ENCODE measurements around the gene HOOK2.
A peak's percentile ranks its signal among the peaks of the same experiment; 100 is the strongest.

The HOOK2 gene

GRCh38 chr19:12733369-12734214 lies 41.8 kb downstream of the HOOK2 start:
- DNase-seq = peak; percentile 63

GRCh38 chr19:12731337-12731736 lies 44.0 kb downstream of the HOOK2 start:
- no peak overlapping the region for H4K8ac ChIP-seq (ENCODE audit: low read depth, low read length)
- peaks cover 36% of the 10 kb centered on the region for H3K79me2 ChIP-seq (ENCODE audit: control insufficient read depth, insufficient read depth, low read length)
- H3K9ac ChIP-seq (ENCODE audit: low read length) = peak overlapping the region; percentile 19
- H2BK5ac ChIP-seq (ENCODE audit: low read length) = no peak overlapping the region
- no peak overlapping the region for H3K23ac ChIP-seq (ENCODE audit: low read length)
- no peak overlapping the region for H3K4me3 ChIP-seq (ENCODE audit: low read length)
- H3K79me1 ChIP-seq (ENCODE audit: low read length) = peaks cover 18% of the 10 kb centered on the region
- no CpG with 5 or more reads among the region's 24 CpGs for WGBS (ENCODE audit: extremely low coverage, insufficient coverage, low lambda C conversion rate)
- no peak overlapping the region for H4K5ac ChIP-seq (ENCODE audit: low read length)
- no peak overlapping the region for H2AK5ac ChIP-seq (ENCODE audit: low read length)
- no peak overlapping the region for H2BK15ac ChIP-seq (replicated peaks; ENCODE audit: low read depth)
- H2BK120ac ChIP-seq (ENCODE audit: low read depth, low read length) = no peak overlapping the region
- peaks cover 14% of the 10 kb centered on the region for H3K36me3 ChIP-seq (ENCODE audit: control insufficient read depth, insufficient read depth, low read length)
- H3K27me3 ChIP-seq (ENCODE audit: insufficient read depth, low read length, poor library complexity) = no peaks in the 10 kb centered on the region
- no peak overlapping the region for H3K4ac ChIP-seq (ENCODE audit: low read depth, low read length)
- H3K27ac ChIP-seq (ENCODE audit: low read depth, low read length) = no peak overlapping the region
- H3K18ac ChIP-seq (ENCODE audit: low read length) = no peak overlapping the region
- no peak overlapping the region for H3K4me2 ChIP-seq (ENCODE audit: low read length)
- no peak for DNase-seq
- no peak overlapping the region for H3K56ac ChIP-seq (ENCODE audit: low read length)
- H3K4me1 ChIP-seq (ENCODE audit: control insufficient read depth, low read depth, low read length) = peaks cover 5% of the 10 kb centered on the region

More at GRCh38 chr19:12733369-12734214, 41.8 kb downstream of the HOOK2 start:
- peak overlapping the region; percentile 100 for H3K4me3 ChIP-seq (ENCODE audit: low read length)
- no peak overlapping the region for H4K8ac ChIP-seq (ENCODE audit: low read depth, low read length)
- H3K4me1 ChIP-seq (ENCODE audit: control insufficient read depth, low read depth, low read length) = peaks cover 5% of the 10 kb centered on the region
- no CpG with 5 or more reads among the region's 15 CpGs for WGBS (ENCODE audit: extremely low coverage, insufficient coverage, low lambda C conversion rate)
- H3K56ac ChIP-seq (ENCODE audit: low read length) = peak overlapping the region; percentile 99
- H3K79me2 ChIP-seq (ENCODE audit: control insufficient read depth, insufficient read depth, low read length) = peaks cover 48% of the 10 kb centered on the region
- H3K4ac ChIP-seq (ENCODE audit: low read depth, low read length) = peak overlapping the region; percentile 97
- H3K9ac ChIP-seq (ENCODE audit: low read length) = peak overlapping the region; percentile 100
- no peak overlapping the region for H2BK15ac ChIP-seq (replicated peaks; ENCODE audit: low read depth)
- H3K27ac ChIP-seq (ENCODE audit: low read depth, low read length) = peak overlapping the region; percentile 68
- H2BK5ac ChIP-seq (ENCODE audit: low read length) = no peak overlapping the region
- peak overlapping the region; percentile 100 for H3K4me2 ChIP-seq (ENCODE audit: low read length)
- peak overlapping the region; percentile 8 for H2AK5ac ChIP-seq (ENCODE audit: low read length)
- peak overlapping the region; percentile 83 for H3K23ac ChIP-seq (ENCODE audit: low read length)
- no peak overlapping the region for H4K5ac ChIP-seq (ENCODE audit: low read length)
- no peak overlapping the region for H2BK120ac ChIP-seq (ENCODE audit: low read depth, low read length)
- H3K27me3 ChIP-seq (ENCODE audit: insufficient read depth, low read length, poor library complexity) = no peaks in the 10 kb centered on the region
- H3K18ac ChIP-seq (ENCODE audit: low read length) = peak overlapping the region; percentile 68
- peaks cover 14% of the 10 kb centered on the region for H3K36me3 ChIP-seq (ENCODE audit: control insufficient read depth, insufficient read depth, low read length)
- peaks cover 28% of the 10 kb centered on the region for H3K79me1 ChIP-seq (ENCODE audit: low read length)

GRCh38 chr19:12730064-12730463 lies 45.3 kb downstream of the HOOK2 start:
- Histone ChIP-seq H3K4ac (ENCODE audit: low read depth, low read length) (no peak overlapping the region), H3K4me2 (ENCODE audit: low read length) (no peak overlapping the region), H3K79me1 (ENCODE audit: low read length) (peaks cover 18% of the 10 kb centered on the region), H3K79me2 (ENCODE audit: control insufficient read depth, insufficient read depth, low read length) (peaks cover 36% of the 10 kb centered on the region), H3K9ac (ENCODE audit: low read length) (no peak overlapping the region), H3K27ac (ENCODE audit: low read depth, low read length) (no peak overlapping the region), H3K4me3 (ENCODE audit: low read length) (no peak overlapping the region), H4K8ac (ENCODE audit: low read depth, low read length) (no peak overlapping the region), H3K36me3 (ENCODE audit: control insufficient read depth, insufficient read depth, low read length) (peaks cover 14% of the 10 kb centered on the region), H3K27me3 (ENCODE audit: insufficient read depth, low read length, poor library complexity) (no peaks in the 10 kb centered on the region), H2BK5ac (ENCODE audit: low read length) (no peak overlapping the region), H2BK15ac (replicated peaks; ENCODE audit: low read depth) (no peak overlapping the region), H3K23ac (ENCODE audit: low read length) (no peak overlapping the region), H2AK5ac (ENCODE audit: low read length) (no peak overlapping the region), H3K56ac (ENCODE audit: low read length) (no peak overlapping the region), H3K18ac (ENCODE audit: low read length) (no peak overlapping the region), H3K4me1 (ENCODE audit: control insufficient read depth, low read depth, low read length) (peaks cover 5% of the 10 kb centered on the region), H2BK120ac (ENCODE audit: low read depth, low read length) (no peak overlapping the region), H4K5ac (ENCODE audit: low read length) (no peak overlapping the region)
- WGBS (ENCODE audit: extremely low coverage, insufficient coverage, low lambda C conversion rate) = no CpG with 5 or more reads among the region's 3 CpGs
- DNase-seq = no peak

GRCh38 chr19:12727745-12728433 lies 47.5 kb downstream of the HOOK2 start:
- Histone ChIP-seq H3K4me3 (ENCODE audit: low read length) (no peak overlapping the region), H3K23ac (ENCODE audit: low read length) (no peak overlapping the region), H4K8ac (ENCODE audit: low read depth, low read length) (no peak overlapping the region), H2BK15ac (replicated peaks; ENCODE audit: low read depth) (no peak overlapping the region), H2AK5ac (ENCODE audit: low read length) (no peak overlapping the region), H3K4ac (ENCODE audit: low read depth, low read length) (no peak overlapping the region), H3K9ac (ENCODE audit: low read length) (no peak overlapping the region), H3K4me2 (ENCODE audit: low read length) (no peak overlapping the region), H3K56ac (ENCODE audit: low read length) (no peak overlapping the region), H3K27ac (ENCODE audit: low read depth, low read length) (no peak overlapping the region), H4K5ac (ENCODE audit: low read length) (no peak overlapping the region), H3K27me3 (ENCODE audit: insufficient read depth, low read length, poor library complexity) (no peaks in the 10 kb centered on the region), H3K79me1 (ENCODE audit: low read length) (peaks cover 15% of the 10 kb centered on the region), H3K18ac (ENCODE audit: low read length) (no peak overlapping the region), H3K4me1 (ENCODE audit: control insufficient read depth, low read depth, low read length) (peaks cover 2% of the 10 kb centered on the region), H2BK5ac (ENCODE audit: low read length) (no peak overlapping the region), H2BK120ac (ENCODE audit: low read depth, low read length) (no peak overlapping the region), H3K79me2 (ENCODE audit: control insufficient read depth, insufficient read depth, low read length) (peaks cover 28% of the 10 kb centered on the region), H3K36me3 (ENCODE audit: control insufficient read depth, insufficient read depth, low read length) (peaks cover 14% of the 10 kb centered on the region)
- no CpG with 5 or more reads among the region's 9 CpGs for WGBS (ENCODE audit: extremely low coverage, insufficient coverage, low lambda C conversion rate)
- no peak for DNase-seq

GRCh38 chr19:12726988-12727316 lies 48.4 kb downstream of the HOOK2 start:
- peaks cover 23% of the 10 kb centered on the region for H3K79me2 ChIP-seq (ENCODE audit: control insufficient read depth, insufficient read depth, low read length)
- no peak overlapping the region for H4K5ac ChIP-seq (ENCODE audit: low read length)
- no peak overlapping the region for H3K4me3 ChIP-seq (ENCODE audit: low read length)
- no peak overlapping the region for H4K8ac ChIP-seq (ENCODE audit: low read depth, low read length)
- H2BK5ac ChIP-seq (ENCODE audit: low read length) = no peak overlapping the region
- H3K36me3 ChIP-seq (ENCODE audit: control insufficient read depth, insufficient read depth, low read length) = peaks cover 12% of the 10 kb centered on the region
- H3K9ac ChIP-seq (ENCODE audit: low read length) = no peak overlapping the region
- H2BK120ac ChIP-seq (ENCODE audit: low read depth, low read length) = no peak overlapping the region
- H3K56ac ChIP-seq (ENCODE audit: low read length) = no peak overlapping the region
- H3K4ac ChIP-seq (ENCODE audit: low read depth, low read length) = no peak overlapping the region
- peaks cover 12% of the 10 kb centered on the region for H3K79me1 ChIP-seq (ENCODE audit: low read length)
- H3K4me2 ChIP-seq (ENCODE audit: low read length) = no peak overlapping the region
- H3K23ac ChIP-seq (ENCODE audit: low read length) = no peak overlapping the region
- no peak overlapping the region for H2AK5ac ChIP-seq (ENCODE audit: low read length)
- DNase-seq = peak; percentile 45
- no peak overlapping the region for H3K18ac ChIP-seq (ENCODE audit: low read length)
- no CpG with 5 or more reads among the region's 2 CpGs for WGBS (ENCODE audit: extremely low coverage, insufficient coverage, low lambda C conversion rate)
- H3K27ac ChIP-seq (ENCODE audit: low read depth, low read length) = peak overlapping the region; percentile 17
- no peaks in the 10 kb centered on the region for H3K27me3 ChIP-seq (ENCODE audit: insufficient read depth, low read length, poor library complexity)
- H3K4me1 ChIP-seq (ENCODE audit: control insufficient read depth, low read depth, low read length) = no peaks in the 10 kb centered on the region
- no peak overlapping the region for H2BK15ac ChIP-seq (replicated peaks; ENCODE audit: low read depth)
